ENCODE results near the gene ISL2.

DNA sequence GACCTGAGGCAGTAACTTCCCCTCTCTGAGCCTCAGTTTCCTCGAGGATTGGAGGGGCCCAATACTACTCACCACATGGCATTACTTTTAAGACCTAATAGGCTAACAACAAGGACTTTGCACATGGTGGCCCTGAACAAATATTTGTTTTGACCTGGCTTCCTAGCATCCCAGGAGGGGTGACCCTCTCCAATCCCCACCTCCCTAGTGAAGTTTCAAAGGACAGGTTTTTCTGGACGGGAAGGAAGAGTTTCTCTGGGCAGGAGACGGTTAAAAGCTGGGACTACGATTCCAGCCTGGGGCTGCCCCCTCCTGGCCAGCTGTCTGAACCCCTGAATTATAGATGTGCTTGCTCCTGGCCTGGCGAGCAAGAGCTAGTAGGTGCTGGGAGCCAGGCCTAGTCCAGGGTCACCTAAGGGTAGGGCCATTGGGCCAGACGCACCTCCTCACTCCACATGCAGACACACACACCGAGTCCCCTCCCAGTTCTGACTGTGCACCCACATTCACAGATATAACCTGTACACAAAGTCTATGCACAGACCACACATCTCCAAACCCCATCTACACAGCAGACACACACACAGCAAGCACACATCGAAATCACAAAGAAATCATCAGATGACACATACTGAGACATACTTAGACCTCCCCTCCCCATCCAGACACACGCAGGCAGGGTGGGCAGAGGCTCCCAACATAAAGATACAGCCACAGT lies 2.7 kb upstream of the ISL2 start:
- no peak for TF ChIP-seq POLR2AphosphoS5 (IDR thresholded peaks at IDR 0.05; ENCODE audit: low read depth, low read length)
- TF ChIP-seq, protein P1, sequence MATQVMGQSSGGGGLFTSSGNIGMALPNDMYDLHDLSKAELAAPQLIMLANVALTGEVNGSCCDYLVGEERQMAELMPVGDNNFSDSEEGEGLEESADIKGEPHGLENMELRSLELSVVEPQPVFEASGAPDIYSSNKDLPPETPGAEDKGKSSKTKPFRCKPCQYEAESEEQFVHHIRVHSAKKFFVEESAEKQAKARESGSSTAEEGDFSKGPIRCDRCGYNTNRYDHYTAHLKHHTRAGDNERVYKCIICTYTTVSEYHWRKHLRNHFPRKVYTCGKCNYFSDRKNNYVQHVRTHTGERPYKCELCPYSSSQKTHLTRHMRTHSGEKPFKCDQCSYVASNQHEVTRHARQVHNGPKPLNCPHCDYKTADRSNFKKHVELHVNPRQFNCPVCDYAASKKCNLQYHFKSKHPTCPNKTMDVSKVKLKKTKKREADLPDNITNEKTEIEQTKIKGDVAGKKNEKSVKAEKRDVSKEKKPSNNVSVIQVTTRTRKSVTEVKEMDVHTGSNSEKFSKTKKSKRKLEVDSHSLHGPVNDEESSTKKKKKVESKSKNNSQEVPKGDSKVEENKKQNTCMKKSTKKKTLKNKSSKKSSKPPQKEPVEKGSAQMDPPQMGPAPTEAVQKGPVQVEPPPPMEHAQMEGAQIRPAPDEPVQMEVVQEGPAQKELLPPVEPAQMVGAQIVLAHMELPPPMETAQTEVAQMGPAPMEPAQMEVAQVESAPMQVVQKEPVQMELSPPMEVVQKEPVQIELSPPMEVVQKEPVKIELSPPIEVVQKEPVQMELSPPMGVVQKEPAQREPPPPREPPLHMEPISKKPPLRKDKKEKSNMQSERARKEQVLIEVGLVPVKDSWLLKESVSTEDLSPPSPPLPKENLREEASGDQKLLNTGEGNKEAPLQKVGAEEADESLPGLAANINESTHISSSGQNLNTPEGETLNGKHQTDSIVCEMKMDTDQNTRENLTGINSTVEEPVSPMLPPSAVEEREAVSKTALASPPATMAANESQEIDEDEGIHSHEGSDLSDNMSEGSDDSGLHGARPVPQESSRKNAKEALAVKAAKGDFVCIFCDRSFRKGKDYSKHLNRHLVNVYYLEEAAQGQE (IDR thresholded peaks at IDR 0.05; ENCODE audit: insufficient read depth in 1 of 2, low read depth in 2 of 2, low read length in 1 of 2): no peak
- no peak for TF ChIP-seq SIN3A (IDR thresholded peaks at IDR 0.05; ENCODE audit: borderline replicate concordance, insufficient read depth, low read depth, low read length)
- TF ChIP-seq, protein P2, sequence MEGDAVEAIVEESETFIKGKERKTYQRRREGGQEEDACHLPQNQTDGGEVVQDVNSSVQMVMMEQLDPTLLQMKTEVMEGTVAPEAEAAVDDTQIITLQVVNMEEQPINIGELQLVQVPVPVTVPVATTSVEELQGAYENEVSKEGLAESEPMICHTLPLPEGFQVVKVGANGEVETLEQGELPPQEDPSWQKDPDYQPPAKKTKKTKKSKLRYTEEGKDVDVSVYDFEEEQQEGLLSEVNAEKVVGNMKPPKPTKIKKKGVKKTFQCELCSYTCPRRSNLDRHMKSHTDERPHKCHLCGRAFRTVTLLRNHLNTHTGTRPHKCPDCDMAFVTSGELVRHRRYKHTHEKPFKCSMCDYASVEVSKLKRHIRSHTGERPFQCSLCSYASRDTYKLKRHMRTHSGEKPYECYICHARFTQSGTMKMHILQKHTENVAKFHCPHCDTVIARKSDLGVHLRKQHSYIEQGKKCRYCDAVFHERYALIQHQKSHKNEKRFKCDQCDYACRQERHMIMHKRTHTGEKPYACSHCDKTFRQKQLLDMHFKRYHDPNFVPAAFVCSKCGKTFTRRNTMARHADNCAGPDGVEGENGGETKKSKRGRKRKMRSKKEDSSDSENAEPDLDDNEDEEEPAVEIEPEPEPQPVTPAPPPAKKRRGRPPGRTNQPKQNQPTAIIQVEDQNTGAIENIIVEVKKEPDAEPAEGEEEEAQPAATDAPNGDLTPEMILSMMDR (IDR thresholded peaks at IDR 0.05): peak; percentile 71

Data from Panc1 (cell line).